Measurements from ENCODE around the gene OR5H15.
"Not testable (repeated sequence)": the region's sequence is repeated elsewhere in the genome, so short reads cannot be mapped to it uniquely, and the experiment has no call there.

OR5H15 gene

DNA sequence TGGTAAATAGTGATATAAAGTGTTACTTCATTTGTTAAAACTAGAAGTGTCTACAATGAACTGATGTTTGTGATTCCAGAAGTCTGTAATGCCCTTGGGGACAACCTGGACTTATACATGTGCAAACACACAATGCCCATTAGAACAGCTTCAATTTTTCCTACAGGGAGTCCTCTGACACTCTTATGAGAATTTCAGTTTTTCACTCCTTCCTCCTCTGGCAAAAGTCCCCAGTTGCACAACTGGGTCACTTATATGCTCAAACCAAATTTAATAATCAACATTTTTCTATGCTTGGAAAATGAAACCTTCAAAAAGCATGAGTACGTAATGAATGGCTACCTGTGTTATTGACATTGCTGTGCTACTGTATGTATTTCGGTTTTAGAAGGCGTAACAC lies at the start of gene OR5H15:
Gene OR5H15 (plus strand): TSS at position 301 of the 400 bp plus-strand sequence. CDS start 2,004 bp downstream, outside the sequence.
- no peak for DNase-seq (ENCODE audit: low read depth)

DNA sequence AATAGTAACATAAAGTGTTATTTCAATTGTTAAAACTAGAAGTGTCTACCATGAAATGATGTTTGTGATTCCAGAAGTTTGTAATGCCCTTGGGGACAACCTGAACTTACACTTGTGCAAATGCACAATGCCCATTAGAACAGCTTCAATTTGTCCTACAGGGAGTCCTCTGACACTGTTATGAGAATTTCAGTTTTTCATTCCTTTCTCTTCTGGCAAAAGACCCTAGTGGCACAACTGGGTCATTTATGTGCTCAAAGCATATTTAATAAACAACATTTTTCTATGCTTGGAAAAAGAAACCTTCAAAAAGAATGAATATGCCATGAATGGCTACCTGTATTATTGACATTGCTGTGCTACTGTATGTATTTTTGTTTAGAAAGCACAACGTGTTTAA lies 36.1 kb upstream of the OR5H15 start, which contains the start of gene OR5H1:
Gene OR5H1 (plus strand): TSS at position 301 of the 400 bp plus-strand sequence. CDS start 1,977 bp downstream, outside the sequence.
- DNase-seq (ENCODE audit: low read depth) = no peak

DNA sequence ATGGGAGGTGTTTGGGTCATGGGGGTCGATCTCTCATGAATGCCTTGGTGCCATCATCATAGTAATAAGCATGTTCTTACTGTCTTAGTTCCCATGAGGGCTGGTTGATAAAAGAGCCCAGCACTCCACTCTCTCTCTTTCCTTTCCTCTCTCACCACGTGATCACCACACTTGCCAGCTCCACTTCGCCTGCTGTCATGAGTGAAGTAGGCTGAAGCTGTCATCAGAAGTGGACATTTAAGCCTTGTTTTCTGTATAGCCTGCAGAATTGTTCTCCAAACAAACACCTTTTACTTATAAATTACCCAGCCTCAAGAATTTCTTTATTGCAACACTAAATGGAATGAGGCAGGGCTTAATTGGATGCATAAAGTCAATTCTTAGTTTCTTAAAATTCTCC lies 29.9 kb upstream of the OR5H15 start:
- DNase-seq (ENCODE audit: low read depth) = no peak

- DNase-seq (ENCODE audit: low read depth) = not testable (repeated sequence)
Observed at GRCh38 chr3:98137826-98138557, 28.5 kb upstream of the OR5H15 start.

GRCh38 chr3:98140531-98140930 lies 26.0 kb upstream of the OR5H15 start:
- DNase-seq (ENCODE audit: low read depth) = no peak

DNA sequence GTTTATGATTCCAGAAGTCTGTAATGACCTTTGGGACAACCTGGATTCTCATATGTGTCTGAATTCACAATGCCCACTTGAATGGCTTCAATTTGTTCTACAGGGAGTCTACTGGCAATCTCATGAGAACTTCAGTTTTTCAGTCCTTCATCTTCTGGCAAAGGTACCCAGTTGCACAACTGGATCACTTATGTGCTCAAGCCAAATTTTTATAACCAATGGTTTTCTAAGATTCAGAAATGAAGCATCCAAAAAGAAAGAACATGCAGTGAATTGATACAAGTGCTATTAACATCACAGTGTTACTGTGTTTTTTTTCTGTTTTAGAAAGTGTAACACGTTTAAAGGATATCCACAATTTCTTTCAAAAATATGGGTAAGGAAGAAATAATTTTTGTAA lies 19.3 kb upstream of the OR5H15 start, which contains the start of gene OR5H14:
Gene OR5H14 (plus strand): TSS at position 301 of the 400 bp plus-strand sequence. CDS start 1,907 bp downstream, outside the sequence.
- DNase-seq (ENCODE audit: low read depth) = no peak

- DNase-seq (ENCODE audit: low read depth) = no peak
Observed at GRCh38 chr3:98148751-98149150, 17.7 kb upstream of the OR5H15 start.

- not testable (repeated sequence) for DNase-seq (ENCODE audit: low read depth)
Observed at GRCh38 chr3:98149456-98149855, 17.0 kb upstream of the OR5H15 start.

GRCh38 chr3:98151241-98151640 lies 15.3 kb upstream of the OR5H15 start:
- DNase-seq (ENCODE audit: low read depth) = peak; percentile 4

- DNase-seq (ENCODE audit: low read depth) = no peak
Observed at GRCh38 chr3:98171071-98171470, 4.6 kb downstream of the OR5H15 start.

DNA sequence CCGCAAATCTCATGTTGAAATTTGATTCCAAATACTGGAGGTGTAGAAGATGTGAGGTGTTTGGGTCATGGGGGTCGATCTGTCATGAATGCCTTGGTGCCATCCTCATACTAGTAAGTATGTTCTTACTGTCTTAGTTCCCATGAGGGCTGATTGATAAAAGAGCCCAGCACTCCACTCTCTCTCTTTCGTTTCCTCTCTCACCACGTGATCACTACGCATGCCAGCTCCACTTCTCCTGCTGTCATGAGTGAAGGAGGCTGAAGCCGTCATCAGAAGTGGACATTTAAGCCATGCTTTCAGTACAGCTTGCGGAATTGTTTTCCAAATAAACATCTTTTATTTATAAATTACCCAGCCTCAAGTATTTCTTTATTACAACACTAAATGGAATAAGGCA lies 6.1 kb downstream of the OR5H15 start:
- no peak for DNase-seq (ENCODE audit: low read depth)

DNA sequence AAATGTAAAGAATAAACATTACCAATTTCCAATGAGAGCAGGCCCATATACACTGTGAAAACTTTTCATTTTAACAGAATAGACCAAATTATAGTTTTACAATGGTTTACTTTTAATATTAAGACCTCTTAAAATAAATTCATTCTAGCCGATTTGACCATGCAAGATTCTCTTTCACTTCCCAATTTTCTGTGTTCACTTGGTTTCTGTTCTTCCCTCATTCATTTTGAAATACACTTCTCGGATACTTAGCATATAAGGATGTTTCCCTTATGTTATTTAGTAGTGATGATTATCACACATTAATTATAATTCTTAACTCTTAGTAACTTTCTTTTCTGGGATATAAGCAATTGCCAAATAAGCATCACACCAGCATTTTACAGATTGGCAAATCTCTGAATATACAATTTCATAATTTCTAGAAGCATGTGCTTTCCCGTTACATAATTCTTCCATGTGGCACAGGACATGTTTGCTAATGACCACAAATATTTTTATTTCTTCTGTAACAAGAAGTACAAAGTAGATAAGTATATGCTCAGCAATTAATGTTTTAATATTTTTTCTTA lies 13.9 kb downstream of the OR5H15 start:
- no peak for DNase-seq (ENCODE audit: low read depth)

DNA sequence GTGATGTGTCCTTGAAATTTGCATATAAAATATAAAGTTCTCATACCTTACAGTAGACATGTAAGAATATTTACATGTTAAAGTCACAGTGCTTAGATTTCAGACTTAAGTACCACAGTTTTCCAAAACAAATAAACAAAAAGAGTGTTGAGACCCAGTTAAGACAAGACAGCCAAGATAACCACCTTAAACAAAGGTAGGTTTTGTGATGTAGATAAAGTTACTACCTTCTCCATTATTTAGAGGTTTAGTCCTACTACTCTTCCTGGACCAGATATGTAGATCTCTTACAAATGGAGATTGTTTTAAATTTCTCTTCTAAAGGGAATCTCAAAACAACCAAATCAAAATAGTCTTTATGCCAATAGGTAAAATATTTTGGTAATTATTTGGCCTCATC lies 15.7 kb downstream of the OR5H15 start:
- DNase-seq (ENCODE audit: low read depth) = no peak

DNA sequence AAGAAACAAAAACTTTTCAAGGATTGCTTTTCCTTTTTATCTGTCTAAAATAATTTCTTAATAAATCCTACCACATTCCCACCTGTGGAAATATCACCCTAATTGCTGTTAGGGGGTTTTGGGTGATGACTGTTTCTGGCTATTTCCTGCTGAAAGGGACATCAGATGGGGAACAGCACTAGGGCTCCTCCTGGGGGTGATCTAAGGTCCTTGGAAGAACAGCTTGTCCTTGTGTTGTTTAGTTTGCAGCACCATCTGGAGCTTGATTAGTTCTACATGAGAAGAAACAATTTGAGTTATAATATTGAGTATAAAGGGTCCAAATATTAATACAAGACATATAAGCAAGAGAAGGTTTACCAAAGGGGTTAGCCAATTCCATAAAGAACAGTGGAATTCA lies 18.7 kb downstream of the OR5H15 start:
- no peak for DNase-seq (ENCODE audit: low read depth)

GRCh38 chr3:98188545-98188944 lies 22.0 kb downstream of the OR5H15 start:
- DNase-seq (ENCODE audit: low read depth) = peak; percentile 2

- DNase-seq (ENCODE audit: low read depth) = not testable (repeated sequence)
Observed at GRCh38 chr3:98190911-98191310, 24.4 kb downstream of the OR5H15 start.

DNA sequence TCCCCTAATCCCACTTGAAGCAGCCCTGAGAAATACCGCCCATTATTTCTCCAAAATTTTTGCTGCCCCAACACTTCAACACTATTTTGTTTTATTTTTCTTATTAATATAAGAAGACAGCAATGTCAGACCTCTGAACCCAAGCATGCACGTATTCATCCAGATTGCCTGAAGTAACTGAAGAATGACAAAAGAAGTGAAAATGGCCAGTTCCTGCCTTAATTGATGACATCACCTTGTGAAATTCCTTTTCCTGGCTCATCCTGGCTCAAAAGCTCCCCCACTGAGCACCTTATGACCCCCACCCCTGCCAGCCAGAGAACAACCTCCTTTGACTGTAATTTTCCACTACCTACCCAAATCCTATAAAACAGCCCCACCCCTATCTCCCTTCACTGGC lies 29.8 kb downstream of the OR5H15 start:
- DNase-seq (ENCODE audit: low read depth) = not testable (repeated sequence)

DNA sequence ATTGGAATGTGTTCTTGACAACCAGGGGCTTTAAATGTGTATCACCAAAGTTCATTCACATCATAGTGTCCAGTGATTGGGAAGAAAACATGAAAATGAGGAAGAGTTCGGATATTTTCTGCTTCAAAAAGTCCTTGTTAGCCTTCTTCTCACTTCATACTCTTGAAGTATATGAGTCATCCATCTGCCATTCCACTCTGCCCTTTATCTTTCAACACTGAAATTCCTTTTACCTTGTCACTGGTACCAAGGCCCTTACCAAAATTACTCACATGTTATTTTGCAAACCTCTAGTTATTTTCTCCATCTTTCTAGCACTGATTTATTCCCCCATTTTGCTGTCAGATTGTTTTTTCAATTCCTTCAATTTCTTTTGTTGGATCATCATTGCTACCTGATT lies 32.5 kb downstream of the OR5H15 start:
- no peak for DNase-seq (ENCODE audit: low read depth)

DNA sequence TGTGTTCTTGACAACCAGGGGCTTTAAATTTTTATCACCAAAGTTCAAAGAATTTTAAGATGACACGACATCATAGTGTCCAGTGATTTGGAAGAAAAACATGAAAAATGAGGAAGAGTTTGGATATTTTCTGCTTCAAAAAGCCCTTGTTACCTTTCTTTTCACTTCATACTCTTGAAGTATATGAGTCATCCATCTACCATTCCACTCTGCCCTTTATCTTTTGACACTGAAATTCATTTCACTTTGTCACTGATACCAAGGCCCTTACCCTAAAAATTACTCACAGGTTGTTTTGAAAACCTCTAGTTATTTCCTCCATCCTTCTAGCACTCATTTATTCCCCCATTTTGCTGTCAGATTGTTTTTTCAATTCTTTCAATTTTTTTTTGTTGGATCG lies 42.7 kb downstream of the OR5H15 start:
- DNase-seq (ENCODE audit: low read depth) = no peak

GRCh38 chr3:98213276-98213675 lies 46.8 kb downstream of the OR5H15 start:
- DNase-seq (ENCODE audit: low read depth) = no peak

- no peak for DNase-seq (ENCODE audit: low read depth)
Observed at GRCh38 chr3:98215051-98215450, 48.6 kb downstream of the OR5H15 start.
